Glutamatergic neuron (in vitro differentiated cells): ENCODE measurements around the gene GATAD2B. TPM values are rescaled to one million over a fixed set of nuclear protein-coding genes. Genes with fewer than 3 reads are reported as not detected.

Experiments
- DNase-seq: peaks from one replicate; pipeline ENCODE4 v3.0.0; 2022
- H3K27ac Mint-ChIP-seq: one replicate; pipeline ENCODE4 v1.8.0; 2020; ENCODE audit warnings: mild to moderate bottlenecking, mixed read lengths, inconsistent platforms; ENCODE audit not compliant: unreplicated experiment
- H3K27me3 Mint-ChIP-seq: one replicate; pipeline ENCODE4 v1.8.0; 2020; ENCODE audit warnings: mild to moderate bottlenecking, moderate library complexity, mixed read lengths, inconsistent platforms; ENCODE audit not compliant: unreplicated experiment
- H3K36me3 Mint-ChIP-seq: one replicate; pipeline ENCODE4 v1.8.0; 2020; ENCODE audit warnings: mild to moderate bottlenecking, mixed read lengths, inconsistent platforms; ENCODE audit not compliant: unreplicated experiment
- H3K4me1 Mint-ChIP-seq: one replicate; pipeline ENCODE4 v1.8.0; 2020; ENCODE audit warnings: mild to moderate bottlenecking, low read depth, mixed read lengths, inconsistent platforms; ENCODE audit not compliant: unreplicated experiment
- H3K4me3 Mint-ChIP-seq: one replicate; pipeline ENCODE4 v1.8.0; 2020; ENCODE audit warnings: mild to moderate bottlenecking, mixed read lengths, inconsistent platforms; ENCODE audit not compliant: unreplicated experiment
- H3K9me3 Mint-ChIP-seq: one replicate; pipeline ENCODE4 v1.8.0; 2020; ENCODE audit warnings: mild to moderate bottlenecking, moderate library complexity, mixed read lengths, inconsistent platforms; ENCODE audit not compliant: unreplicated experiment
- total RNA-seq: library from RNA; stranded (reverse); fragmentation: NEBNext Ultra II Directional; extraction: Animal tissue kit (Norgen Biotek cat#: 25700); gene quantifications from one replicate; pipeline ENCODE4 v1.2.1, GENCODE V29; 2021; ENCODE audit not compliant: unreplicated experiment
- TF ChIP-seq, protein P1 (sequence below): fragments of 200-600 bp; sonication (generic); IDR thresholded peaks from one replicate; pipeline ENCODE4 v1.5.0; 2021; ENCODE audit not compliant: partially characterized antibody, unreplicated experiment

Gene GATAD2B
- total RNA-seq, 1 donor from 2014 or later: 57.6 TPM

DNA sequence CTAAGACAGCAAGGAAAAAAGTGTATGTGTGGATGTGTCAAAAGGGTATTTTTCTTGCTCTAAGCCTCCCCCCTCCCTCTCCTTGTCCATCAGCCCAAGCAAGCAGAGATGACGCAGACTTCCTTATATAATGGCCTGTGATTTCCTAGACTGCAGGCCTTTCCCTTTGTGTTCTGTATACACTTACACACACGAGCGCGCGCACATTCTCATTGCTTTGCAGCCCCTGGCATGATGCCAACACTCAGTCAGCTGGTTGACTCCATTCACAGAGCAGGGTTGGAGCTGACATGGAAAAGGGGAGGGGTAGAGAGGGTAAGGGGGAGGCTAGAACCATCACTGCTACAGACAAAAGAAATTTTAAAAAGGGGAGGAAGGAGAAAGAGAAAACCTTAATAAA is 41.8 kb downstream of the GATAD2B start:
- Mint-ChIP-seq H3K27me3 (no peaks in the 10 kb centered on the region), H3K4me1 (peaks cover 6% of the 10 kb centered on the region), H3K27ac (no peak overlapping the region), H3K36me3 (no peaks in the 10 kb centered on the region), H3K9me3 (peaks cover 2% of the 10 kb centered on the region), H3K4me3 (no peak overlapping the region)
- peak; percentile 82 for DNase-seq
- TF ChIP-seq, protein P1, sequence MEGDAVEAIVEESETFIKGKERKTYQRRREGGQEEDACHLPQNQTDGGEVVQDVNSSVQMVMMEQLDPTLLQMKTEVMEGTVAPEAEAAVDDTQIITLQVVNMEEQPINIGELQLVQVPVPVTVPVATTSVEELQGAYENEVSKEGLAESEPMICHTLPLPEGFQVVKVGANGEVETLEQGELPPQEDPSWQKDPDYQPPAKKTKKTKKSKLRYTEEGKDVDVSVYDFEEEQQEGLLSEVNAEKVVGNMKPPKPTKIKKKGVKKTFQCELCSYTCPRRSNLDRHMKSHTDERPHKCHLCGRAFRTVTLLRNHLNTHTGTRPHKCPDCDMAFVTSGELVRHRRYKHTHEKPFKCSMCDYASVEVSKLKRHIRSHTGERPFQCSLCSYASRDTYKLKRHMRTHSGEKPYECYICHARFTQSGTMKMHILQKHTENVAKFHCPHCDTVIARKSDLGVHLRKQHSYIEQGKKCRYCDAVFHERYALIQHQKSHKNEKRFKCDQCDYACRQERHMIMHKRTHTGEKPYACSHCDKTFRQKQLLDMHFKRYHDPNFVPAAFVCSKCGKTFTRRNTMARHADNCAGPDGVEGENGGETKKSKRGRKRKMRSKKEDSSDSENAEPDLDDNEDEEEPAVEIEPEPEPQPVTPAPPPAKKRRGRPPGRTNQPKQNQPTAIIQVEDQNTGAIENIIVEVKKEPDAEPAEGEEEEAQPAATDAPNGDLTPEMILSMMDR: no peak

DNA sequence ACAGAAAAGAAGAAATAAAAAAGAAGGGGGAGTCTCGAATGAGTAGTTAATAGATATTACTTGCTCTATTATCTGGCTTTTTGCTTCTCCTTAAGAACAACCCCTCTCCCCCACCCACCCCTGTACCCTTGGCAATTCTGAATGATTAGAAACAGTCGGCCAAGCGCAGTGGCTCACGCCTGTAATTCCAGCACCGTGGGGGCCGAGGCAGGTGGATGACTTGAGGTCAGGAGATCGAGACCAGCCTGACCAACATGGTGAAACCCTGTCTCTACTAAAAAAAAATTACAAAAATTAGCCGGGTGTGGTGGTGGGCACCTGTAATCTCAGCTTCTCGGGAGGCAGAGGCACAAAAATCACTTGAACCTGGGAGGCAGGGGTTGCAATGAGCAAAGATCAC is 42.7 kb downstream of the GATAD2B start:
- peaks cover 2% of the 10 kb centered on the region for H3K9me3 Mint-ChIP-seq

DNA sequence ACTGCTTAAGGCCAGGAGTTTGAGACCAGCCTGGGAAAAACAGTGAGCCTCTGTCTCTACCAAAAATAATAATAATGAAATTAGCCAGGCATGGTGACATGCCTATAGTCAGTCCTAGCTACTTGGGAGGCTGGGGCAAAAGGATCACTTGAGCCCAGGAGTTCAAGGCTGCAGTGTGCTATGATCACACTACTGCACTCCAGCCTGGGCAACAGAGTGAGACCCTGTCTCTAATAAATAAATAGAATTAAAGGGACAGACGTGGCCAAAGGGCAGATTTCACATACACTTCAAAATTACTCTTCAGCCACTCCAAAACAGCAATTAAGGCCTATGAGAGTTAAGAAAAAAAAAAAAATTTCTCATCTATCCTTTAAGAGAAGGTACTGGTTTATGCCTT is 45.7 kb downstream of the GATAD2B start:
- H3K4me1 Mint-ChIP-seq: peaks cover 6% of the 10 kb centered on the region
- no peaks in the 10 kb centered on the region for H3K36me3 Mint-ChIP-seq
- no peaks in the 10 kb centered on the region for H3K27me3 Mint-ChIP-seq
- no peak overlapping the region for H3K27ac Mint-ChIP-seq
- no peak overlapping the region for H3K4me3 Mint-ChIP-seq
- peaks cover 2% of the 10 kb centered on the region for H3K9me3 Mint-ChIP-seq
- TF ChIP-seq, protein P1: no peak
- DNase-seq: no peak

More for the DNA sequence above, 42.7 kb downstream of the GATAD2B start:
- Mint-ChIP-seq H3K4me3 (no peak overlapping the region), H3K36me3 (no peaks in the 10 kb centered on the region), H3K27ac (peak overlapping the region; percentile 73), H3K4me1 (peaks cover 6% of the 10 kb centered on the region), H3K27me3 (no peaks in the 10 kb centered on the region)
- TF ChIP-seq, protein P1: no peak
- DNase-seq: no peak

DNA sequence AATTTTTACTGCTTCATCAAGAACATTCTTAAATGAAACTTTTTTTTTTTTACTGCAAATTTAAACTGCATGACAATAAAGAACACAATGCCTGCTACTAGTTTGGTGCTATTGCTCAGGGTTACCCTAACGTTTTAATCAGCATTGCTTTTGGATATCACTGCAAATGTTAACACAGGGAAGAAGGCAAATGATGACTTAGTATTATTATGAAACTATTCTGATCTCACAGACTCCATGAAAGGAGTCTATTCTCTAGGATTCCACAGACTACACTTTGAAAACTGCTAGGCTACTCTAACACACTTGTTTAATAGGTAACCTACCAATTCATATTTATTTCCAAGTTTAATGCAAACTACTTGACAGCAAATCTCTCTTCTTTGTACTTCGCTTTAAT is 49.8 kb downstream of the GATAD2B start:
- peak overlapping the region; percentile 2 for H3K27ac Mint-ChIP-seq
- H3K27me3 Mint-ChIP-seq: no peaks in the 10 kb centered on the region
- no peaks in the 10 kb centered on the region for H3K36me3 Mint-ChIP-seq
- no peaks in the 10 kb centered on the region for H3K9me3 Mint-ChIP-seq
- TF ChIP-seq, protein P1: no peak
- H3K4me1 Mint-ChIP-seq: no peaks in the 10 kb centered on the region
- H3K4me3 Mint-ChIP-seq: no peak overlapping the region
- no peak for DNase-seq

DNA sequence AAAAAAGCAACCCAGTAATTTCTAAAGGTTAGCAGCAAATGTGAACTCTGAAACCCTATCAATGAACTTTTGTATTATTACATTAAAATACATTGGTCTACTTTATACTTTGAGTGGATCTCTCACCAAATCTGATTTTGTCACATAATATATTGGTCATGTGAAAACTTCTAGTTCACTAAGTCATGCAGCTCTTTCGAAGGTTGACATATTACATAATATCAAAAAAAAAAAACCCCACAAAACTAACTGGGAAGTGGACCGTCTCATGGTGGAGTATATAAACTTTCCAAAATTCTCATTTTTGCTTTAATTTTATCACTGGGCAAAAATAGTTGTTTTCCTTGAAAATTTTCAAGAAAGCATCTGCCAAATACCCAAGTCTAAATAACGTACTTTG is 50.4 kb downstream of the GATAD2B start:
- TF ChIP-seq, protein P1: no peak

More for the DNA sequence above, 50.4 kb downstream of the GATAD2B start:
- Mint-ChIP-seq H3K4me3 (no peak overlapping the region), H3K27ac (no peak overlapping the region), H3K9me3 (no peaks in the 10 kb centered on the region), H3K4me1 (no peaks in the 10 kb centered on the region), H3K36me3 (no peaks in the 10 kb centered on the region), H3K27me3 (no peaks in the 10 kb centered on the region)
- no peak for DNase-seq
